ENCODE results near the gene PRPF6. TPM values are rescaled to one million over a fixed set of nuclear protein-coding genes. Genes with fewer than 3 reads are reported as not detected.

PRPF6 gene
- total RNA-seq, 1 experiment from 2014 or later, result 181 TPM

GRCh38 chr20:64043768-64044167 is 62.8 kb downstream of the PRPF6 start:
- Mint-ChIP-seq H3K27me3 (ENCODE audit: insufficient read depth, unreplicated experiment) (peaks cover 21% of the 10 kb centered on the region), H3K27ac (ENCODE audit: unreplicated experiment) (no peak overlapping the region), H3K4me3 (ENCODE audit: unreplicated experiment) (no peak overlapping the region), H3K9me3 (ENCODE audit: unreplicated experiment) (no peaks in the 10 kb centered on the region), H3K4me1 (ENCODE audit: low read depth, unreplicated experiment) (no peaks in the 10 kb centered on the region), H3K36me3 (ENCODE audit: insufficient read depth, unreplicated experiment) (peaks cover 4% of the 10 kb centered on the region)
- Histone ChIP-seq H3K36me3 (ENCODE audit: control insufficient read depth, insufficient read depth, low read length) (no peaks in the 10 kb centered on the region), H3K4me1 (peaks cover 5% of the 10 kb centered on the region), H3K4me3 (ENCODE audit: low read depth, low read length) (no peak overlapping the region), H3K9me3 (no peaks in the 10 kb centered on the region), H3K27me3 (replicated peaks; ENCODE audit: control insufficient read depth, insufficient read depth, low read length) (peaks cover 1% of the 10 kb centered on the region; the same call in 1 of the 2 replicates)
- intact Hi-C loops (cut with micrococcal nuclease; ENCODE audit: unreplicated experiment), result no loop called here
- POLR2A ChIA-PET, result no interaction called here
- no peak for DNase-seq
- no TSS peak for BruUV-seq (replicated peaks)
- no peak for TF ChIP-seq CTCF (IDR thresholded peaks at IDR 0.05; ENCODE audit: insufficient read depth in 1 of 2, low read depth in 1 of 2, low read length in 1 of 2, severe bottlenecking in 1 of 2, unreplicated experiment in 1 of 2)
- CTCF ChIA-PET, result interaction anchor here (0.7 kb wide), 1 partner anchor 83 kb away, joined by 6 read pairs; no protein-coding TSS in a partner anchor

- peaks cover 1% of the 10 kb centered on the region; the same call in 1 of the 2 replicates for H3K27me3 ChIP-seq (replicated peaks; ENCODE audit: control insufficient read depth, insufficient read depth, low read length)
- Mint-ChIP-seq H3K4me1 (ENCODE audit: low read depth, unreplicated experiment) (no peaks in the 10 kb centered on the region), H3K27ac (ENCODE audit: unreplicated experiment) (no peak overlapping the region), H3K4me3 (ENCODE audit: unreplicated experiment) (no peak overlapping the region), H3K9me3 (ENCODE audit: unreplicated experiment) (no peaks in the 10 kb centered on the region), H3K36me3 (ENCODE audit: insufficient read depth, unreplicated experiment) (no peaks in the 10 kb centered on the region), H3K27me3 (ENCODE audit: insufficient read depth, unreplicated experiment) (peaks cover 24% of the 10 kb centered on the region)
- BruUV-seq (replicated peaks), result no TSS peak
- CTCF ChIA-PET, result interaction anchor here (0.7 kb wide), 1 partner anchor 84 kb away, joined by 6 read pairs; no protein-coding TSS in a partner anchor
- no peaks in the 10 kb centered on the region for H3K36me3 ChIP-seq (ENCODE audit: control insufficient read depth, insufficient read depth, low read length)
- intact Hi-C loops (cut with micrococcal nuclease; ENCODE audit: unreplicated experiment), result no loop called here
- TF ChIP-seq CTCF (IDR thresholded peaks at IDR 0.05; ENCODE audit: insufficient read depth in 1 of 2, low read depth in 1 of 2, low read length in 1 of 2, severe bottlenecking in 1 of 2, unreplicated experiment in 1 of 2), result no peak
- H3K4me1 ChIP-seq, result peaks cover under 1% of the 10 kb centered on the region
- no peaks in the 10 kb centered on the region for H3K9me3 ChIP-seq
- no peak overlapping the region for H3K4me3 ChIP-seq (ENCODE audit: low read depth, low read length)
- POLR2A ChIA-PET, result no interaction called here
- no peak for DNase-seq
These were observed 63.7 kb downstream of the PRPF6 start for GRCh38 chr20:64044484-64045247.

GRCh38 chr20:64045346-64046011 is 64.5 kb downstream of the PRPF6 start:
- CTCF ChIA-PET, result no interaction called here
- H3K9me3 Mint-ChIP-seq (ENCODE audit: unreplicated experiment), result no peaks in the 10 kb centered on the region
- Histone ChIP-seq H3K9me3 (no peaks in the 10 kb centered on the region), H3K27me3 (replicated peaks; ENCODE audit: control insufficient read depth, insufficient read depth, low read length) (peaks cover 1% of the 10 kb centered on the region; the same call in 1 of the 2 replicates), H3K4me3 (ENCODE audit: low read depth, low read length) (no peak overlapping the region), H3K4me1 (peaks cover 3% of the 10 kb centered on the region), H3K36me3 (ENCODE audit: control insufficient read depth, insufficient read depth, low read length) (no peaks in the 10 kb centered on the region)
- POLR2A ChIA-PET, result no interaction called here
- no peak overlapping the region for H3K4me3 Mint-ChIP-seq (ENCODE audit: unreplicated experiment)
- DNase-seq, result no peak
- no peaks in the 10 kb centered on the region for H3K4me1 Mint-ChIP-seq (ENCODE audit: low read depth, unreplicated experiment)
- no peaks in the 10 kb centered on the region for H3K36me3 Mint-ChIP-seq (ENCODE audit: insufficient read depth, unreplicated experiment)
- no peak overlapping the region for H3K27ac Mint-ChIP-seq (ENCODE audit: unreplicated experiment)
- intact Hi-C loops (cut with micrococcal nuclease; ENCODE audit: unreplicated experiment), result no loop called here
- BruUV-seq (replicated peaks), result no TSS peak
- H3K27me3 Mint-ChIP-seq (ENCODE audit: insufficient read depth, unreplicated experiment), result peaks cover 21% of the 10 kb centered on the region
- TF ChIP-seq CTCF (IDR thresholded peaks at IDR 0.05; ENCODE audit: insufficient read depth in 1 of 2, low read depth in 1 of 2, low read length in 1 of 2, severe bottlenecking in 1 of 2, unreplicated experiment in 1 of 2), result no peak

Measured in Caco-2 (cell line).